ENCODE data around the gene LRRC74B. TPM values are rescaled to one million over a fixed set of nuclear protein-coding genes. Genes with fewer than 3 reads are reported as not detected.

Gene LRRC74B
- total and polyA plus RNA-seq, 12 donors: 0.07 to 0.32 (median 0.19) TPM; not detected in 8

DNA sequence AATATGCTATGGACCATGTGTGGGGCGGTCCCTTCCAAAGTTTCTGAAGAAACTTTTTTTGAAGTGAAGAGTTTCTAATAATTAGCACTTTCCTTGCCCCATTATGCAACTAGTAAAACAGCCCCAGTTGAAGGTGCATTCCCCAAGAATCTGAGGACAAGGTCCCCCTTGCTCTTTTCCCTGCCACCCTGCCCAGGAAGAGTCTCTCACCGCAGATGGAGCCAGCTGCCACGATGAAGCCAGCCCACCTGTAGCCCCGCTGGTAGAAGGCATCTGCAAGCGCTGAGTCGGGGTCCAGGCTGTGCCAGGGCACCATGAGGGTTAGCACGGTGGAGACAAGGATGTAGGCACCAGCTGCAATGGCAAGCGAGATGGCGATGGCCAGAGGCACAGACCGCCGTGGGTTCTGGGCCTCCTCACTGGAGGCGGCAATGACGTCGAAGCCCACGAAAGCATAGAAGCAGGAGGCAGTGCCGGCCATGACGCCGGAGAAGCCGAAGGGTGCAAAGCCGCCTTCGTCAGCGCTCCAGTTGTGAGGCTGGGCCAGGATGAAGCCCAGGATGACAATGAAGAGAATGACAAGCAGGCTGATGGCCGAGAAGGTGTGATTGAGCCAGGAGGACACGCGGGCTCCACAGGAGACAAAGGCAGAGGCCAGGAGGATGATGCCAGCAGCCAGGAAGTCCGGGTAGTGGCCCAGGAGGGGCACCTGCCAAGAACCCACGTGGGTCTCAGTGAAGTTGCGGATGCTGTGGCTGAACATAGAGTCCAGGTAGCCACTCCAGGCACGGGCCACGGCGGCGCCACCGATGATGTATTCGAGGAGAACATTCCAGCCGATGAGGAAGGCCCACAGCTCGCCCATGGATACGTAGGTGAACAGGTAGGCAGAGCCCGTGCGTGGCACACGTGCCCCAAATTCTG is 14.9 kb upstream of the LRRC74B start:
- TF ChIP-seq, protein P1, sequence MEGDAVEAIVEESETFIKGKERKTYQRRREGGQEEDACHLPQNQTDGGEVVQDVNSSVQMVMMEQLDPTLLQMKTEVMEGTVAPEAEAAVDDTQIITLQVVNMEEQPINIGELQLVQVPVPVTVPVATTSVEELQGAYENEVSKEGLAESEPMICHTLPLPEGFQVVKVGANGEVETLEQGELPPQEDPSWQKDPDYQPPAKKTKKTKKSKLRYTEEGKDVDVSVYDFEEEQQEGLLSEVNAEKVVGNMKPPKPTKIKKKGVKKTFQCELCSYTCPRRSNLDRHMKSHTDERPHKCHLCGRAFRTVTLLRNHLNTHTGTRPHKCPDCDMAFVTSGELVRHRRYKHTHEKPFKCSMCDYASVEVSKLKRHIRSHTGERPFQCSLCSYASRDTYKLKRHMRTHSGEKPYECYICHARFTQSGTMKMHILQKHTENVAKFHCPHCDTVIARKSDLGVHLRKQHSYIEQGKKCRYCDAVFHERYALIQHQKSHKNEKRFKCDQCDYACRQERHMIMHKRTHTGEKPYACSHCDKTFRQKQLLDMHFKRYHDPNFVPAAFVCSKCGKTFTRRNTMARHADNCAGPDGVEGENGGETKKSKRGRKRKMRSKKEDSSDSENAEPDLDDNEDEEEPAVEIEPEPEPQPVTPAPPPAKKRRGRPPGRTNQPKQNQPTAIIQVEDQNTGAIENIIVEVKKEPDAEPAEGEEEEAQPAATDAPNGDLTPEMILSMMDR (IDR thresholded peaks at IDR 0.05): no peak
- no peak for TF ChIP-seq POLR2A (IDR thresholded peaks at IDR 0.05)
- no peak overlapping the region for H3K27ac ChIP-seq
- no peaks in the 10 kb centered on the region for H3K9me3 ChIP-seq (replicated peaks in 1 of 3)
- no peaks in the 10 kb centered on the region for H3K36me3 ChIP-seq (replicated peaks in 1 of 2)
- H3K4me1 ChIP-seq (replicated peaks in 1 of 2): peaks cover 6 to 13% of the 10 kb centered on the region in 2 donors
- 92 to 96% (median 94%) methylated on average over 21 to 40 of the region's 40 CpGs for WGBS, 4 donors
- no peak overlapping the region for H3K4me3 ChIP-seq
- no peaks in the 10 kb centered on the region for H3K27me3 ChIP-seq
- no peak for DNase-seq
- intact Hi-C loops (cut with DNase I): no loop called here

DNA sequence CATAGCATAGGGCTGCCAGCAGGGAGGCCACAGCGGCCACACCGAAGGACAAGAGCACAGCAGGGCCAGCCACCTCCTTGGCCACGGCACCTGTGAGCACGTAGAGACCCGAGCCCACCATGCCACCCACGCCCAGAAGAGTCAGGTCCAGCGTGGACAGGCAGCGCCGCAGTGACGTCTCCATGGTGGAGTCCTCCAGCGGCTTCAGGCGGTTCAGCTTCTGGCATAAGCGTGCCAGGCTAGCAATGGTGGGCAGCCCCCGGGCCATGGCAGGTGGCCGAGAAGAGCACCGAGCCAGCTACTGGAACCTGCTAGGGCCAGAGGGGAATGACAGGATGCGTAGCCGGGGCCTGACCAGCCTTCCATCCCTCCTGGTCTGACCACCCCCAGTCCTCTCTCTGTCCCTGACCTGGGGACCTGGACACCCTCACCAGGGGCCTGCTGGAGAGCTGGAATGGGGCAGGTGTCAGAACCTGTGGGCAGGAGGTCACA is 14.2 kb upstream of the LRRC74B start:
- intact Hi-C loops (cut with DNase I): no loop called here
- H3K27ac ChIP-seq: no peak overlapping the region
- TF ChIP-seq POLR2A (IDR thresholded peaks at IDR 0.05): no peak
- TF ChIP-seq, protein P1 (IDR thresholded peaks at IDR 0.05): no peak
- H3K36me3 ChIP-seq (replicated peaks in 1 of 2): no peaks in the 10 kb centered on the region
- H3K4me1 ChIP-seq (replicated peaks in 1 of 2): peaks cover 6 to 13% of the 10 kb centered on the region in 2 donors
- no peak overlapping the region for H3K4me3 ChIP-seq
- H3K9me3 ChIP-seq (replicated peaks in 1 of 3): no peaks in the 10 kb centered on the region
- no peak for DNase-seq
- WGBS, 4 donors: 86 to 94% (median 90%) methylated on average over 10 to 18 of the region's 18 CpGs; no CpG with 5 or more reads in 1 of the 4 donors
- no peaks in the 10 kb centered on the region for H3K27me3 ChIP-seq

GRCh38 chr22:21032037-21032867 is 13.5 kb upstream of the LRRC74B start, which contains the start of gene SLC7A4:
TSS of gene SLC7A4 (minus strand) at chr22:21032561. CDS start at chr22:21031812, 749 bp downstream.
- peak within 1 kb of the TSS in 2 of 5 donors; percentile 8 to 50 for H3K27ac ChIP-seq
- H3K4me3 ChIP-seq: peak within 1 kb of the TSS in 2 of 4 donors; percentile 15 to 44
- no peaks in the 10 kb centered on the region for H3K27me3 ChIP-seq
- H3K9me3 ChIP-seq (replicated peaks in 1 of 3): no peaks in the 10 kb centered on the region
- no peaks in the 10 kb centered on the region for H3K36me3 ChIP-seq (replicated peaks in 1 of 2)
- 5 to 50% (median 12%) methylated on average over 1 to 59 of the region's 59 CpGs for WGBS, 4 donors
- DNase-seq: peak in 5 of 7 donors; percentile 37 to 66 (median 50)
- TF ChIP-seq, protein P1 (IDR thresholded peaks at IDR 0.05): no peak
- TF ChIP-seq POLR2A (IDR thresholded peaks at IDR 0.05): no peak
- intact Hi-C loops (cut with DNase I): no loop called here
- H3K4me1 ChIP-seq (replicated peaks in 1 of 2): peaks cover 6 to 13% of the 10 kb centered on the region in 2 donors

Data from adrenal gland (tissue), 12 donors.